K562 (cell line): Measurements from ENCODE around the gene SEMA4G. TPM values are rescaled to one million over a fixed set of nuclear protein-coding genes. Genes with fewer than 3 reads are reported as not detected.
A peak's percentile ranks its signal among the peaks of the same experiment; 100 is the strongest.

Experiments used
- ATF1 ChIP-seq, 2 experiments: fragments of 450-650 bp in 1 of 2; IDR thresholded peaks; 2 replicates each; pipeline ENCODE4 v1.6.1; 2016; ENCODE audit warnings: missing compliant biosample characterization in 1 of 2, missing genetic modification characterization in 1 of 2
- CREB3L1 ChIP-seq: fragments of 450-650 bp; IDR thresholded peaks from 2 replicates; pipeline ENCODE4 v1.6.1; 2014; ENCODE audit warnings: low read depth, mild to moderate bottlenecking, moderate library complexity, borderline replicate concordance
- LCOR ChIP-seq: sonication (generic); formaldehyde crosslinking; IDR thresholded peaks from 2 replicates; pipeline ENCODE4 v1.8.0; 2022; ENCODE audit warnings: mild to moderate bottlenecking, missing genetic modification reagents
- MAFG ChIP-seq: fragments of 450-650 bp; conservative IDR thresholded peaks from 2 replicates; pipeline ENCODE4 v1.6.1; 2016; ENCODE audit warnings: missing genetic modification characterization, missing compliant biosample characterization
- SP2 ChIP-seq: IDR thresholded peaks from 2 replicates; pipeline ENCODE4 v1.6.1; 2011; ENCODE audit warnings: mild to moderate bottlenecking, low read depth, low read length, moderate library complexity; ENCODE audit not compliant: poor library complexity, severe bottlenecking; ENCODE audit errors: extremely low read depth
- TFAP4 ChIP-seq: sonication (generic); formaldehyde crosslinking; IDR thresholded peaks from 2 replicates; pipeline ENCODE4 v1.8.0; 2022; ENCODE audit warnings: missing genetic modification reagents, mild to moderate bottlenecking, moderate library complexity, borderline replicate concordance
- ZBTB40 ChIP-seq, 2 experiments: fragments of 450-650 bp in 1 of 2; sonication (generic) in 1 of 2; formaldehyde crosslinking in 1 of 2; IDR thresholded peaks; 2 replicates each; pipeline versions ENCODE4 v1.7.1 to v1.9.0; 2016 to 2022; ENCODE audit warnings: inconsistent platforms in 1 of 2, mild to moderate bottlenecking in 1 of 2, missing genetic modification reagents in 1 of 2
- ZC3H8 ChIP-seq: fragments of 450-650 bp; IDR thresholded peaks from 2 replicates; pipeline ENCODE4 v1.6.1; 2017
- polyA plus RNA-seq, 8 experiments: library from polyadenylated mRNA; depleted of rRNA in 4 of 8; stranded (reverse) in 5 of 8; unstranded in 3 of 8; fragments of >200 nt; fragmentation: Nextera tagmentation in 2 of 8; fragmentation: Illumina TruSeq in 1 of 8; extraction: Ambion mirVana in 2 of 8; extraction: Trizol in 1 of 8; gene quantifications; 2 replicates each; pipeline versions ENCODE4 v1.2.1 to v1.2.3, GENCODE V29; 2011 to 2014; ENCODE audit warnings: inconsistent platforms in 1 of 8, missing spikeins in 1 of 8
- total RNA-seq, 7 experiments: library from RNA; depleted of rRNA in 6 of 7; stranded (reverse); fragments of >200 nt in 6 of 7; fragmentation: Illumina TruSeq in 2 of 7; extraction: Trizol in 2 of 7; gene quantifications; 2 replicates each; pipeline versions ENCODE4 v1.2.1 to v1.2.3, GENCODE V29; 2011 to 2021; ENCODE audit warnings: low replicate concordance in 1 of 7

The SEMA4G gene
- total and polyA plus RNA-seq, 9 of the 15 experiments (the other 6 are each of a cell fraction or from before 2014, with no cell fraction given), result 0.40 to 7.8 (median 1.8) TPM

GRCh38 chr10:100986952-100987684, 17.8 kb downstream of the SEMA4G start, which contains the start of the genes MRPL43 and TWNK (continued):
- TF ChIP-seq ZBTB40 (IDR thresholded peaks at IDR 0.05) (peak; percentile 98), ZBTB40 (CRISPR knock-in tag; IDR thresholded peaks at IDR 0.05) (no peak), ATF1 (CRISPR knock-in tag; IDR thresholded peaks at IDR 0.05) (no peak), ATF1 (tag; IDR thresholded peaks at IDR 0.05) (peak; percentile 30; the same call in 1 of the 2 replicates), LCOR (CRISPR knock-in tag) (0 out of 2 replicates have a peak, but pooled peaks have one; percentile 65), SP2 (peak; percentile 20), TFAP4 (CRISPR knock-in tag) (peak; percentile 75), MAFG (tag) (no peak), CREB3L1 (0 out of 2 replicates have a peak, but pooled peaks have one; percentile 43), ZC3H8 (no peak)
